Mucosa of rectum (tissue), 2 donors: ENCODE measurements around the gene FBLN7.

Experiments
- H3K27ac ChIP-seq, 2 donors: one replicate each; pipeline ENCODE4 v1.7.0; 2013; ENCODE audit warnings: inconsistent platforms in 2 of 2, low read depth in 2 of 2, low read length in 2 of 2
- H3K27me3 ChIP-seq, 2 donors: one replicate each; pipeline ENCODE4 v1.7.0; 2013; ENCODE audit warnings: low read length in 2 of 2; ENCODE audit not compliant: control insufficient read depth in 2 of 2, insufficient read depth in 2 of 2
- H3K36me3 ChIP-seq, 2 donors: one replicate each; pipeline ENCODE4 v1.7.0; 2013; ENCODE audit warnings: low read length in 2 of 2; ENCODE audit not compliant: control insufficient read depth in 2 of 2, insufficient read depth in 2 of 2
- H3K4me1 ChIP-seq, 2 donors: one replicate each; pipeline ENCODE4 v1.7.0; 2013; ENCODE audit warnings: low read length in 2 of 2, mild to moderate bottlenecking in 1 of 2; ENCODE audit not compliant: control insufficient read depth in 2 of 2, insufficient read depth in 2 of 2
- H3K4me3 ChIP-seq, 2 donors: one replicate each; pipeline ENCODE4 v1.7.0; 2013; ENCODE audit warnings: low read length in 2 of 2
- H3K9ac ChIP-seq, 2 donors: one replicate each; pipeline ENCODE4 v1.7.0; 2013; ENCODE audit warnings: low read length in 2 of 2, low read depth in 1 of 2, mild to moderate bottlenecking in 1 of 2
- H3K9me3 ChIP-seq, 2 donors: one replicate each; pipeline ENCODE4 v1.7.0; 2013; ENCODE audit warnings: low read length in 2 of 2; ENCODE audit not compliant: control insufficient read depth in 2 of 2
- donor health status: healthy.
- donor health status: Normal muscosa, but diverticular disease.

The FBLN7 gene

DNA sequence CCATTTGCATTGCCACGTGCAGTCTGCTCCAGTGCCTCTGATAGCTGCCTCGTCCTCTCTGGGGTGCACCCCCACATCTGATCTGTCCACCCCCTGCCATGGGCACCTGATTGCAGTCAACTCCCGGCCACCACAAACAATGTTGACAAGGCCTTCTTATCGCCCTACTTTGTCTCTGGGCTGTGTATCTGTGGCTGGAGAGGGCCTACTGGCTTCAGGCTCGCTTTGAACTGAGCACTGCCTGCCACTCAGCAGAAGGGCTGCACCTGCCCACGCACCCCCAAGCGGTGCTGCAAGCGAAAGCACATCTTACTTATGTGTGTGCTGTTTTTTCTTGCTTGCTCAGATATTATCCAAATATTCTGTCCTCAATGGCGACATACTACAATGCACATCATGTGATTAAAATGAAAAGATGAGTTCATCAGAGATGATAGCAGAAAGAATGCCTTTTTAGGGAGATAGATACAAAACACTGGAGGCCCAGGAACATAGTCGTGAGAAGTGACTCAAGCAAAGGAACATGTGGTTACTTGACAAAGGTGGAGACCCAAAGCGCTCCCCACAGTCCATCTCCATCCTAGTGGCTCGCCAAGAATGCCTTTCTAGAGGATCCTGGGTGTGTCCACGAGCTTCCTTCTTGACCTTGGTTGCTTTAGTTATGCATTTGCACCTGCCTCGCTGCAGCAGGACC lies 28.8 kb downstream of the FBLN7 start:
- Histone ChIP-seq H3K4me3 (no peak overlapping the region), H3K27me3 (no peaks in the 10 kb centered on the region), H3K9ac (no peak overlapping the region), H3K9me3 (no peaks in the 10 kb centered on the region), H3K27ac (no peak overlapping the region), H3K36me3 (no peaks in the 10 kb centered on the region), H3K4me1 (no peaks in the 10 kb centered on the region)

DNA sequence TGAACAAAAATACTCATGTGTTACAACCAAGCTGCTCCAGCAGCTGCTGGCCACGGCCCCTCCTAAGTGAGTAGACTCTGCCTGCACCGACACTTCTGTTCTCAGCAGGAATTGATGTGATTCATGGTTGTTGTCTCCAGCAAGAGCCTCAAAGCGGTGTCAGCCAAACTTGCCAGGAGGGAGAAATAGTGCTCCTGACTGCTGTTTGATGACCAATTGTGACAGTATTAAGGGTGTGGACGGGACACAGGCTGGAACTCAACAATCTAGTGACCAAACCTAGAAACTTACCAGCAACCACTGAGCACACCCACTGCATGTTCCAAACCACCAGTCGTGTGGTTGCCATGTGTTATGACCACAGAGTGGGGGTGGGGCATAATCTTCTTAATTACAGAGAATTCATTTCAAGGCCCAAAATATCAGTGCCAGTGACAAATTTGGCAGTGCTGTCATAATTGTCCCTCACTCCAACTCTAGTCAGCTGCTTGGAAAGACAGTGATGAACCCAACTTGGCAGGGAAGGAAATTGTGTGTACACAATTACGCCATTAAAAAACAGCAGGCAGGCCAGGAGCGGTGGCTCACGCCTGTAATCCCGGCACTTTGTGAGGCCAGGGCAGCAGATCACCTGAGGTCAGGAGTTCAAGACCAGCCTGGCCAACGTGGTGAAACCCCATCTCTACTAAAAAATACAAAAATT lies 30.4 kb downstream of the FBLN7 start:
- Histone ChIP-seq H3K4me1 (no peaks in the 10 kb centered on the region), H3K9ac (no peak overlapping the region), H3K9me3 (no peaks in the 10 kb centered on the region)

DNA sequence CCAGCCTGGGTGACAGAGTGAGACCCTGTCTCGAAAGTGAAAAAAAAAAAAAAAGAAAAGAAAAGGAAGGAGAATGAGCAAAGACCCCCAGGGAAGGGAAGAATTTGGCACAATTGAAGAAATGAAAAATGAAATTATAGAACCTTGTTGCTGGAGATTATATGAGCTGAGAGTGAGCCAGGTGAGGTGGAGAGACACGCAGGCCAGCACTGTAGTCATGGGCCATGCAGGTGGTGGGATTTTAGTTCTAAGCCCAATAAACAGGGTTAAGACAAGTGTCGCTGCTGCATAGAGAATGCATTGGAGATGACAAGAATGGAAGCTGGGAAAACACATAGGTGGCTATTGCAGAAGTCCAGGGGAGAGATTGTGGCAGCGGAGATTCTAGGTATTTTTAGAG lies 32.3 kb downstream of the FBLN7 start:
- H3K4me1 ChIP-seq = no peaks in the 10 kb centered on the region
- H3K9me3 ChIP-seq = no peaks in the 10 kb centered on the region
- no peaks in the 10 kb centered on the region for H3K27me3 ChIP-seq
- no peak overlapping the region for H3K27ac ChIP-seq
- no peaks in the 10 kb centered on the region for H3K36me3 ChIP-seq
- no peak overlapping the region for H3K9ac ChIP-seq
- H3K4me3 ChIP-seq = no peak overlapping the region

More for the DNA sequence above, 30.4 kb downstream of the FBLN7 start:
- H3K36me3 ChIP-seq = no peaks in the 10 kb centered on the region
- no peaks in the 10 kb centered on the region for H3K27me3 ChIP-seq
- H3K27ac ChIP-seq = no peak overlapping the region
- no peak overlapping the region for H3K4me3 ChIP-seq

DNA sequence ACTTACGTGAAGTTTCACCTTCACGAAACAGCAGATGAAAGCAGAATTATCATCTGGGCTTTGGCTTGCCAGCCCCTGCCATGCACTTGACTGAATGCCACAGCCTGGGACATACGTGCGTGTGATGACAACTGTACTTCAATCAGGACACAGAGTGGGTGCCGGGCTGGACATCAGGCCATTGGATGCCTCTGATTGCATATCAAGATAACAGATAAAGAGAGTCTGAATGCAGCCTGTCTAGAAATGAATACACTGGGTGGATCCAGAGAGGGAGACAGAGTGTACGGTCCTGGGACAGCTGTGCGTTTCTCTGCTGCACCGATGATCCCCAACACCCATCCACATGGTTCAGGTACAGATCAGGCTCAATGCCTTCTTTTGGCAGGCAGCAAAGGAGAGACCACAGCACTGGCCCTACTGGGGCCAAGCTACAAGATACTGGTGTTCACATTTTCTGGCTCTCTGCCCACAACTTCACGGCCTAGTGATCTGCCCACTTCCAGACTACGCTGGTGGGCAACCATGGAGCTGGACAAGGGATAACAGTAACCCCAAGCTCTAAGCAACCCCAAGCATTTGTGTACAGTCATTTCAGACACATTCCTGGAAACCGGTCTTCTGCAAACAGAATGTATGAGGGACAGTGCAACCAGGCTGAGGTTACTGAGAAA lies 35.6 kb downstream of the FBLN7 start:
- H3K36me3 ChIP-seq = no peaks in the 10 kb centered on the region
- no peak overlapping the region for H3K27ac ChIP-seq
- H3K27me3 ChIP-seq = no peaks in the 10 kb centered on the region
- no peak overlapping the region for H3K9ac ChIP-seq
- no peaks in the 10 kb centered on the region for H3K4me1 ChIP-seq
- H3K4me3 ChIP-seq = no peak overlapping the region
- no peaks in the 10 kb centered on the region for H3K9me3 ChIP-seq

DNA sequence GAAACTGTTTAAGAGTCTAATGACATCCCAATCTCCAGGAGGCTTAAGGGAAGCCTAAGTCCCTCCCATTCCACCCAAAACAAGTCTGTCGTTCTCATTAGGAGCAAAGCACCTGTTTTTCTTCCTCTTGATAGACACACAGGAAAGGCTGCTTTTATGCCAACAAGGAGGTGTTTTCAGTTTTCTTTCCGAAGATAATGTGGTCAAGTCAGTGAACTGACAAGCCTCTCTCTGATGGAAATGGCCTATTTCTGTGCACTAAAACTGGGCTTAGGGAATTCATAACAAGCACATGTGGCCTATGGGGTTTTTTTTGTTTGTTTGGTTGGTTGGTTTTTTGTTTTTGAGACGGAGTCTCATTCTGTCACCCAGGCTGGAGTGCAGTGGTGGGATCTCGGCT lies 36.2 kb downstream of the FBLN7 start:
- no peak overlapping the region for H3K27ac ChIP-seq
- H3K4me1 ChIP-seq = no peaks in the 10 kb centered on the region
- H3K9me3 ChIP-seq = no peaks in the 10 kb centered on the region
- H3K4me3 ChIP-seq = no peak overlapping the region
- no peaks in the 10 kb centered on the region for H3K27me3 ChIP-seq
- H3K36me3 ChIP-seq = no peaks in the 10 kb centered on the region
- H3K9ac ChIP-seq = no peak overlapping the region

DNA sequence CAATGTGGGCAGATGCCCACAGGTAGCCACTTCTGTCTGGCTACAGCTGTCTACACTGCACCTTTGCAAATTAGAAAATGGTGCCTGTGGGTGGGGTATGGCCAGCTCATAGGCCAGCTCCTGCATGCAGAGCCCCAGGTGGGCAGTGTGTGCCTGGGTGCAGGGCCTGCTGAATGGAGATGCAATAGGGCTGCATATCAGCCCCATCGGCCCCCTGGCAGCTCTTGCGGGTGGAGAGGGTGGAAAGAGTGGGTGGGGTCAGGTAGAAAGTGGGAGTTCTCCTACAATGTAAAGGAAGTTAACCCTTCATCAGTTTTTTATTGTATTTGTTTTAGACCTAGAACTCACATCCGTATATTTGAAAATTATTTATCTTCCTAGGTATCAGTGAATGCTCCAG lies 37.1 kb downstream of the FBLN7 start:
- Histone ChIP-seq H3K9me3 (no peaks in the 10 kb centered on the region), H3K36me3 (no peaks in the 10 kb centered on the region), H3K27me3 (no peaks in the 10 kb centered on the region), H3K4me1 (no peaks in the 10 kb centered on the region), H3K4me3 (no peak overlapping the region), H3K9ac (no peak overlapping the region), H3K27ac (no peak overlapping the region)

DNA sequence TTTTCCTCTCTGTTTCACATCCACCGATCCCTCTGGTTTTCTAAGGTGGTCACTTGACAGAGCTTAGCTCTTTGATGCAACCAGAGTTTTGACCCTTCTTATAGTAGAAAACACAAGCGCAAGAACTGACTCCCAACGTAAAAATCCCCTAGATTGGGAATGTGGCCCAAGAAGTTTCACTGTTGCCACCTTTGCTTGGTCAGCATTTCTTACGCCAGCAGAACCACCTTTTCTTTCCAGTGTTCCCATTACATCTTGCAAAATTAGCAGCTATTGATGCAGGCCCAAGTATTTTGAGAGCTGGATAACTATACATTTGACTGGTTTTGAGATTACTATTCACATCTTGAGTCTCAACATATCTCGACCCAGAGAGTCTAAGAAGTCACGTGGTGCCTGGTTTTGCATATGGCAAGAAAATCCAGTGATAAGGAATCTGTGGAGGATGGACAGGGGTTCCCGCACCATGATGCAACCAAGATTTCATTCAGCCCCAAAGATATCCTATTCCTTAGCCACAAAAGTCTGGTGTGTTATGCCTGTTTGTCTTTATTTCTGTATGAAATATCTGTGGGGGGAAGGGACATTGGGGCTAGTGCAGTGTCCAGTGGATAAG lies 37.9 kb downstream of the FBLN7 start:
- Histone ChIP-seq H3K9me3 (no peaks in the 10 kb centered on the region), H3K4me1 (no peaks in the 10 kb centered on the region), H3K27me3 (no peaks in the 10 kb centered on the region), H3K27ac (no peak overlapping the region), H3K36me3 (no peaks in the 10 kb centered on the region), H3K9ac (no peak overlapping the region), H3K4me3 (no peak overlapping the region)

DNA sequence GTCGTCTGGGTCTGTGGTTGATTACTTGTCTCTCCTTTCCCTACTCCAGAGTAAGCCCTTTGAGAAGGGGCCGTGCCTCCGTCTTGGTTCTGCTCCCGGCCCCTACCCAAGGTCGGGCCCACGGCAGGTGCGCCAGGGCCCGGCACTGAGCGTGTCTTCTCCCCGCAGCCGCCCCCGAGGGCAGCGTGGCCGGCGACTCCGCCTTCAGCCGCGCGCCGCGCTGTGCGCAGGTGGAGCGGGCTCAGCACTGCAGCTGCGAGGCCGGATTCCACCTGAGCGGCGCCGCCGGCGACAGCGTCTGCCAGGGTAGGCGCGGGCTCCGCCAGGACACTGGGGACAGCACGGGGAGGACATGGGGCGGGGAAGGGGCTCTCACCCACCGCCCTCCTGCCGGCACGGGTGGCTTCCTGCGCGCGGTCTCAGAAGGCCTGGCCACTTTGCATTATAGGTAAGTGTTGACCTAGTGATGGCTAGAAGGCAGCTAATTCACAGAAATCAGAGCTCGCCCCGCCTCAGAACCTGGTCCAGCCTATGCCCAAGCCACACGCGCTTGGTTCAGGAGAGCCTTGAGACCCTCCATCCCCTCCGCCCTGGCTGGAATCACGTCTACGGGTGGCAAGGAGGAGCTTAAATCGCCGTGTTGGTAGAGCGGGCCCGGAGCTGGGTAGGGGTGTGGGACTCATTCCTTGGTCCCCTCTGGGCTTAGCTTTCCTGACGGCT lies 43.5 kb downstream of the FBLN7 start:
- H3K27ac ChIP-seq = no peak overlapping the region
- H3K4me1 ChIP-seq = no peaks in the 10 kb centered on the region
- H3K36me3 ChIP-seq = no peaks in the 10 kb centered on the region
- H3K27me3 ChIP-seq = peaks cover 4 to 7% of the 10 kb centered on the region in 2 donors
- no peaks in the 10 kb centered on the region for H3K9me3 ChIP-seq
- peak overlapping the region; percentile 26 to 30 for H3K9ac ChIP-seq
- peak overlapping the region in 1 of 2 donors; percentile 3 for H3K4me3 ChIP-seq

DNA sequence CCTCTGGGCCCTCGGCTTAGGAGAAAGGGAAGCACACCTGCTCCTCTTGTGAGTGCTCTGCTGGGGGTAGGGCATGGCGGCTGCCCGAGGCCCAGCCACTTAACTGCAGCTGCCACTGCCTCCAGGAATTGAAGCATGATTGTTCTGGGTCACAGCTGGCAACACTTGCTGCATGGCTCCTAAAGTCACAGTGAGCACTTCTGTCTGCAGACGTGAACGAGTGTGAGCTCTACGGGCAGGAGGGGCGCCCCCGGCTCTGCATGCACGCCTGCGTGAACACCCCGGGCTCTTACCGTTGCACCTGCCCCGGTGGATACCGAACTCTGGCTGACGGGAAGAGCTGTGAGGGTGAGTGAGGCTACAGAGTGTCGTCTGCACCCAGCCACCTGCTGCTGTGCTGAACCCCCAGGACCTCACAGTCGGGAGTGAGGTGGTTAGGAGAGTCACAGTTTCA lies 44.4 kb downstream of the FBLN7 start:
- H3K36me3 ChIP-seq = no peaks in the 10 kb centered on the region
- no peaks in the 10 kb centered on the region for H3K9me3 ChIP-seq
- H3K27me3 ChIP-seq = peaks cover 4 to 7% of the 10 kb centered on the region in 2 donors
- no peak overlapping the region for H3K9ac ChIP-seq
- no peak overlapping the region for H3K27ac ChIP-seq
- no peaks in the 10 kb centered on the region for H3K4me1 ChIP-seq
- peak overlapping the region in 1 of 2 donors; percentile 16 for H3K4me3 ChIP-seq
